ENCODE measurements around the gene ELP1. TPM values are rescaled to one million over a fixed set of nuclear protein-coding genes. Genes with fewer than 3 reads are reported as not detected.
"Not testable (repeated sequence)": the region's sequence is repeated elsewhere in the genome, so short reads cannot be mapped to it uniquely, and the experiment has no call there.

The ELP1 gene
- total RNA-seq, 1 donor from 2014 or later = 46.6 TPM

DNA sequence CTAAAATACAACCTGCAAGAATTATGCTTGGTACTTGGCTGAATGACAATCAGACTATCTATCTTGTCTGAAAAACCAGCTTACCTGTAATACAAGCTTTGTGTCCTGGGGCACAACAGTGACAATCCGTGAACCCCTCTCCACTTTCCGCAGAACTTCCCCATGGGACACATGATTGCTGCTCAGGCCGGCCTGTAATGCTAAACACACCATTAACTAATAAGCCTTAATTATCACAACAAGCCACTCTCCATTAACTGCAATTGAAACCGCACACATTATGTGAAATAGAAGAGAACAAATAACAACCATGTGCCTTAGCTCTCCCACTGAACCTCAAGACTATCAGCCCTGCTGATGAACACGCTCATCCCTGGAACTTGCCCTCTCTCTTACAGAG is 33.7 kb downstream of the ELP1 start:
- TF ChIP-seq, protein P1, sequence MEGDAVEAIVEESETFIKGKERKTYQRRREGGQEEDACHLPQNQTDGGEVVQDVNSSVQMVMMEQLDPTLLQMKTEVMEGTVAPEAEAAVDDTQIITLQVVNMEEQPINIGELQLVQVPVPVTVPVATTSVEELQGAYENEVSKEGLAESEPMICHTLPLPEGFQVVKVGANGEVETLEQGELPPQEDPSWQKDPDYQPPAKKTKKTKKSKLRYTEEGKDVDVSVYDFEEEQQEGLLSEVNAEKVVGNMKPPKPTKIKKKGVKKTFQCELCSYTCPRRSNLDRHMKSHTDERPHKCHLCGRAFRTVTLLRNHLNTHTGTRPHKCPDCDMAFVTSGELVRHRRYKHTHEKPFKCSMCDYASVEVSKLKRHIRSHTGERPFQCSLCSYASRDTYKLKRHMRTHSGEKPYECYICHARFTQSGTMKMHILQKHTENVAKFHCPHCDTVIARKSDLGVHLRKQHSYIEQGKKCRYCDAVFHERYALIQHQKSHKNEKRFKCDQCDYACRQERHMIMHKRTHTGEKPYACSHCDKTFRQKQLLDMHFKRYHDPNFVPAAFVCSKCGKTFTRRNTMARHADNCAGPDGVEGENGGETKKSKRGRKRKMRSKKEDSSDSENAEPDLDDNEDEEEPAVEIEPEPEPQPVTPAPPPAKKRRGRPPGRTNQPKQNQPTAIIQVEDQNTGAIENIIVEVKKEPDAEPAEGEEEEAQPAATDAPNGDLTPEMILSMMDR (IDR thresholded peaks at IDR 0.05; ENCODE audit: unreplicated experiment) = no peak
- no peak for DNase-seq (ENCODE audit: low spot score, unreplicated experiment)
- Mint-ChIP-seq H3K9me3 (ENCODE audit: low read depth) (no peaks in the 10 kb centered on the region), H3K4me1 (ENCODE audit: low read depth) (peaks cover 4% of the 10 kb centered on the region), H3K4me3 (ENCODE audit: low read depth) (no peak overlapping the region), H3K36me3 (ENCODE audit: insufficient read depth) (peaks cover 49% of the 10 kb centered on the region), H3K27ac (no peak overlapping the region), H3K27me3 (no peaks in the 10 kb centered on the region)

DNA sequence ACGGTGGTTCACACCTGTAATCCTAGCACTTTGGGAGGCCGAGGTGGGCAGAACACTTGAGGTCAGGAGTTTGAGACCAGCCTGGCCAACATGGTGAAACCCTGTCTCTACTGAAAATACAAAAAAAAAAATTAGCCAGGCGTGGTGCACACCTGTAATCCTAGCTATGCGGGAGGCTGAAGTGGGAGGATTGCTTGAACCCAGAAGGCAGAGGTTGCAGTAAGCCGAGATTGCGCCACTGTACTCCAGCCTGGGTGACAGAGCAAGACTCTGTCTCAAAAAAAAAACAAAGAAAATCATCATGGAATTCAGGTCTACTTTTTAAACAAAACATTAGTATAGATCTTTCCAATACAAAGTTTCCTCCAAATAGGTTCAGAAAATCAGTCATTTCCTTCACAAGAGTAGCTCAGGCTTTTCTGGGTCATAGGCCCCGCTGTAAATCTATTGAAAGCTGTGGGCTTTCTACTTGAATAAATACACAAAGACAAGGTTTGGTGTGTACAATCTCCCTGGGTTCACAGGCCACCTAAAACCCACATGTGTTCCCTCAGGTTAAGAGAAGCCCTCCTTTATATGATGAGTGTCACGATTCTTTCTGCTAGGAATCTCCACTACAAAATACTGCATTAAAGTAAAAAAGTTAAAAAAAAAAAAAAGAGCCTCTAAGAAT is 34.8 kb downstream of the ELP1 start:
- peaks cover 49% of the 10 kb centered on the region for H3K36me3 Mint-ChIP-seq (ENCODE audit: insufficient read depth)
- not testable (repeated sequence) for H3K9me3 Mint-ChIP-seq (ENCODE audit: low read depth); H3K27ac Mint-ChIP-seq; H3K4me1 Mint-ChIP-seq (ENCODE audit: low read depth); H3K27me3 Mint-ChIP-seq; DNase-seq (ENCODE audit: low spot score, unreplicated experiment); H3K4me3 Mint-ChIP-seq (ENCODE audit: low read depth)

DNA sequence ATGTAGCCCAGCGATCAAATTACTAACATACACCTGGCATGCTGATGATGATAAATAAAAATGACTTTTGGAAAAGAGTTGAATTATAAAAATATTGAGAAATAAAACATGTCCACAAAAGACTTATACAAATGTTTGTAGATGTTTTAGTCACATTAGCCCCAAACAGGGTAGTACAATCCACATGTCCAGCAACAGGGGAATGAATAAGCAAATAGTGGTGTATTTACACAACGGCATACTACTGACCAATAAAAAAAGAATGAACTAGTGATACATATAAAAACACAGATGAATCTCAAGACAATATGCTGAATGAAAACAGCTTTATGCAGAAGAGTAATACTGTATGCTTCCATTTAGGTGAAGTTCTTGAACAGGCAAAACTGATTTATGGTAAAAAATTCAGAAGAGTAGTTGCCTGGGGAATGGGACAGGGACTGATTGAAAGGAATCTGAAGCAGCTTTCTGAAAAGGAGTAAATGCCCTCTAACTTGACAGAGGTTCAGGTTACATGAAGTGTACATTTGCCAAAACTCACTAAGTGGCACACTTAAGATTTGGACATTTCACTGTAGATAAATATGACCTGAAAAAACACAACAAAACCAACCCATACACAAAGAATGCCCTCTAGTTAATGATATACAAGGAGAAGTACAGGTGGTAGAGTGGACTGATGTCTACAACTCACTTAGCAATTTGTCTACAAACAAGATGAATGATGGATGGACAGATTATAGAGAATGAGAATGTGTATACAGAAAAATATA is 36.4 kb downstream of the ELP1 start:
- peaks cover 47% of the 10 kb centered on the region for H3K36me3 Mint-ChIP-seq (ENCODE audit: insufficient read depth)
- H3K27ac Mint-ChIP-seq = no peak overlapping the region
- peaks cover 13% of the 10 kb centered on the region for H3K4me1 Mint-ChIP-seq (ENCODE audit: low read depth)
- no peak overlapping the region for H3K4me3 Mint-ChIP-seq (ENCODE audit: low read depth)
- no peak for DNase-seq (ENCODE audit: low spot score, unreplicated experiment)
- no peaks in the 10 kb centered on the region for H3K27me3 Mint-ChIP-seq
- no peaks in the 10 kb centered on the region for H3K9me3 Mint-ChIP-seq (ENCODE audit: low read depth)
- TF ChIP-seq, protein P1 (IDR thresholded peaks at IDR 0.05; ENCODE audit: unreplicated experiment) = no peak

DNA sequence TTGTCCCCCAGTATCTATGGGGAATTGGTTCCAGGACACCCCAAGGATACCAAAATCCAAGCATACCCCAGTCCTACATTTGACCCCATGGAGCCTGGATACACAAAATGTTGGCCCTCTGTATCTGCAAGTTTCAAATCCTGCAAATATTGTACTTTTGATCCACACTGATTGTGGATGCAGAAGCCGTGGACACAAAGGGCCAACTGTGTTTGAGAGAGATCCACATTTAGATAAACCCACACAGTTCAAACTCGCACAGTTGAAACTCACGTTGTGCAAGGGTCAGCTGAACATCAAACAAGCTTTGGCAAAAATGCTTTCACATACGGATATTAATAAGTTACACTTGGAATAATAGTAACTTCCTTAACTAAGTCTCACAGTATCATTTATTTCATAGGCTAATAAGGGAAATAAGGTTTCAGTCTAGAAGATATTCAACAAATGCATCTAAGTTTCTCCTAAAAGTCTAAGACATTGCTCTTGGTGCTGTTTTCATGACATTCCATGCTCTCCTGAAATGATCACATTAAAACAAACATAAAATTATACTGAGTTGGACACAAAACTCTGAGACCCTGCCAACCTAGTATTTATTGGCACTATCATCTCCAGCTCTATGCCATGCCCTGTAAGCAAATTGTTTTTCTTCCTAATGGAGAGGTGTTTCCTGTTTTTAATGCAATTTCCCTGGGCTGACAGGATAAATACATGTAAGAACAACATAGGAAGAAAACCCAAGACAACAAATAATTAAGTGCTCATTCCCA is 39.5 kb downstream of the ELP1 start:
- H3K36me3 Mint-ChIP-seq (ENCODE audit: insufficient read depth) = peaks cover 48% of the 10 kb centered on the region
- no peak overlapping the region for H3K4me3 Mint-ChIP-seq (ENCODE audit: low read depth)
- H3K27me3 Mint-ChIP-seq = no peaks in the 10 kb centered on the region
- DNase-seq (ENCODE audit: low spot score, unreplicated experiment) = no peak
- peaks cover 17% of the 10 kb centered on the region for H3K4me1 Mint-ChIP-seq (ENCODE audit: low read depth)
- no peaks in the 10 kb centered on the region for H3K9me3 Mint-ChIP-seq (ENCODE audit: low read depth)
- no peak overlapping the region for H3K27ac Mint-ChIP-seq
- TF ChIP-seq, protein P1 (IDR thresholded peaks at IDR 0.05; ENCODE audit: unreplicated experiment) = no peak

DNA sequence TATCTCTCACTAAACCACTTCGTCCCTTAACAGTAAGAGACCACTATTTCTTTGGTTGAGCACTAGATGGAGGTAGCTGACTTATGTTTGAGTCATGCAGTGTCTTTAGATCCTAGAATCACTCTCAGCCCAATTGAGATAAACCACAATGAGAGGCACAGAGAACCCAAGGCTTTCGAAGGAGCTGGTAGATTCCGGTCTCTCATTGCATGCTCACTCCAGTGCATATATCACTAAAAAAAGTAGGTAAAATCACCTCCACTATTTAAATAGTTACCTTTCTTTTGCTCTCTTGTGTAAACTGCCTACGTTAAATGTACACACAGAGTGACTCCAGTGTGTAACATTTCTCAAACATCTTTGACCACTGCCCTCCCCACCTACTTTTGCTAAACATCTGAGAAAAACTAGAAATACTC is 44.3 kb downstream of the ELP1 start:
- DNase-seq (ENCODE audit: low spot score, unreplicated experiment) = no peak
- TF ChIP-seq, protein P1 (IDR thresholded peaks at IDR 0.05; ENCODE audit: unreplicated experiment) = no peak
- H3K9me3 Mint-ChIP-seq (ENCODE audit: low read depth) = no peaks in the 10 kb centered on the region
- H3K27ac Mint-ChIP-seq = no peak overlapping the region
- no peaks in the 10 kb centered on the region for H3K27me3 Mint-ChIP-seq
- peaks cover 16% of the 10 kb centered on the region for H3K4me1 Mint-ChIP-seq (ENCODE audit: low read depth)
- no peak overlapping the region for H3K4me3 Mint-ChIP-seq (ENCODE audit: low read depth)
- peaks cover 35% of the 10 kb centered on the region for H3K36me3 Mint-ChIP-seq (ENCODE audit: insufficient read depth)

DNA sequence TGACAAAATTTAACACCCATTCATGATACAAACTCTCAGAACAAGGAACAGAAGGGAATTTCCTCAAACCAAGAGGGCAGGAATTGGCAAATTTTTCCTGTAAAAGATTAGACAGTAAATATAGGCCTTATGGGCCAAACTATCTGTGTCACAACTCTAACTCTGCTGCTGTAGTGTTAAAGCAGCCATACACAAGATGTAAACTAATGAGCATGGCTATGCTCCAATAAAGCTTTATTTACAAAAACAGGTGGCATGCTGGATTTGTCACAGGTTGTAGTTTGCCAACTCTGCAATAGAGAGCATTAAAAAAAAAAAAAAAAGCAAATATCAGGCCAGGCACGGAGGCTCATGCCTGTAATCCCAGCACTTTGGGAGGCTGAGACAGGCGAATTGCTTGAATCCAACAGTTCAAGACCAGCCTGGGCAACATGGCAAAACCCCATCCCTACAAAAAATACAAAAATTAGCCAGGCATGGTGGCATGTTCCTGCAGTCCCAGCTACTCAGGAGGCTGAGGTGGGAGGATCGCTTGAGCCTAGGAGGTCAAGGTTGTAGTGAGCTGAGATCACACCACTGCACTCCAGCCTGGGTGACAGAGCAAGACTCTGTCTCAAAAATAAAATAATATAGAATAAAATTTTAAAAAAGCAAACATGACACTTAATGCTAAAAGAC is 47.2 kb downstream of the ELP1 start:
- H3K27ac Mint-ChIP-seq; H3K4me1 Mint-ChIP-seq (ENCODE audit: low read depth); H3K27me3 Mint-ChIP-seq; DNase-seq (ENCODE audit: low spot score, unreplicated experiment); H3K9me3 Mint-ChIP-seq (ENCODE audit: low read depth); H3K4me3 Mint-ChIP-seq (ENCODE audit: low read depth): not testable (repeated sequence)
- peaks cover 29% of the 10 kb centered on the region for H3K36me3 Mint-ChIP-seq (ENCODE audit: insufficient read depth)

Measured in progenitor cell of endocrine pancreas (in vitro differentiated cells).